Vagina (tissue), 2 donors: ENCODE results near the gene NPY2R.

Experiments
- CTCF ChIP-seq, 3 experiments: fragments of 450-650 bp in 2 of 3; fragments of 200-600 bp in 1 of 3; sonication (generic) in 1 of 3; IDR thresholded peaks; one replicate each; pipeline ENCODE4 v1.5.1; 2017 to 2019; ENCODE audit warnings: antibody characterized with exemption in 3 of 3, mild to moderate bottlenecking in 2 of 3, moderate library complexity in 2 of 3
- POLR2AphosphoS5 ChIP-seq, 2 donors: sonication (generic); formaldehyde crosslinking; IDR thresholded peaks; one replicate each; pipeline ENCODE4 v1.9.0; 2017; ENCODE audit warnings: antibody characterized with exemption in 2 of 2, mild to moderate bottlenecking in 2 of 2, low read depth in 1 of 2; ENCODE audit not compliant: insufficient read depth in 1 of 2

- TF ChIP-seq POLR2AphosphoS5 (IDR thresholded peaks at IDR 0.05; ENCODE audit: insufficient read depth in 1 of 2, low read depth in 1 of 2) (no peak), CTCF (IDR thresholded peaks at IDR 0.05) (no peak)
Observed at GRCh38 chr4:155232432-155232831, 24.0 kb downstream of the NPY2R start.
